Measurements from ENCODE around the gene PPP1R12C. TPM values are rescaled to one million over a fixed set of nuclear protein-coding genes. Genes with fewer than 3 reads are reported as not detected.

The PPP1R12C gene
- total RNA-seq, 1 experiment from 2014 or later: 110 TPM

GRCh38 chr19:55089342-55089944 is 28.0 kb downstream of the PPP1R12C start:
- peaks cover 7% of the 10 kb centered on the region; the same call in 1 of the 2 replicates for H3K36me3 ChIP-seq (ENCODE audit: low read depth)
- no peaks in the 10 kb centered on the region for H3K27me3 ChIP-seq (ENCODE audit: insufficient read depth, low read depth)
- no peaks in the 10 kb centered on the region for H3K4me1 ChIP-seq (replicated peaks; ENCODE audit: insufficient read depth)
- DNase-seq: peak in 1 of 2 experiments; percentile 28
- no peaks in the 10 kb centered on the region for H3K9me2 ChIP-seq (ENCODE audit: insufficient read depth)
- H3K4me2 ChIP-seq: no peak overlapping the region
- no peak for TF ChIP-seq EZH2 (IDR thresholded peaks at IDR 0.05; ENCODE audit: low read depth)
- TF ChIP-seq, protein P1, sequence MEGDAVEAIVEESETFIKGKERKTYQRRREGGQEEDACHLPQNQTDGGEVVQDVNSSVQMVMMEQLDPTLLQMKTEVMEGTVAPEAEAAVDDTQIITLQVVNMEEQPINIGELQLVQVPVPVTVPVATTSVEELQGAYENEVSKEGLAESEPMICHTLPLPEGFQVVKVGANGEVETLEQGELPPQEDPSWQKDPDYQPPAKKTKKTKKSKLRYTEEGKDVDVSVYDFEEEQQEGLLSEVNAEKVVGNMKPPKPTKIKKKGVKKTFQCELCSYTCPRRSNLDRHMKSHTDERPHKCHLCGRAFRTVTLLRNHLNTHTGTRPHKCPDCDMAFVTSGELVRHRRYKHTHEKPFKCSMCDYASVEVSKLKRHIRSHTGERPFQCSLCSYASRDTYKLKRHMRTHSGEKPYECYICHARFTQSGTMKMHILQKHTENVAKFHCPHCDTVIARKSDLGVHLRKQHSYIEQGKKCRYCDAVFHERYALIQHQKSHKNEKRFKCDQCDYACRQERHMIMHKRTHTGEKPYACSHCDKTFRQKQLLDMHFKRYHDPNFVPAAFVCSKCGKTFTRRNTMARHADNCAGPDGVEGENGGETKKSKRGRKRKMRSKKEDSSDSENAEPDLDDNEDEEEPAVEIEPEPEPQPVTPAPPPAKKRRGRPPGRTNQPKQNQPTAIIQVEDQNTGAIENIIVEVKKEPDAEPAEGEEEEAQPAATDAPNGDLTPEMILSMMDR (conservative IDR thresholded peaks at IDR 0.05): no peak
- H3K4me3 ChIP-seq: no peak overlapping the region
- ChIA-PET POLR2A (ENCODE audit: unreplicated experiment) (no interaction called here), CTCF (interaction anchor here (0.6 to 1.1 kb wide), 2 partner anchors 29 to 415 kb away, joined by 3 read pairs; no protein-coding TSS in a partner anchor)
- H3F3A ChIP-seq (ENCODE audit: insufficient read depth, low read depth): peaks cover 56% of the 10 kb centered on the region
- H3K9me3 ChIP-seq (ENCODE audit: insufficient read depth, low read depth): no peaks in the 10 kb centered on the region
- H4K20me1 ChIP-seq (ENCODE audit: insufficient read depth): peaks cover 4% of the 10 kb centered on the region
- no peak overlapping the region for H3K27ac ChIP-seq
- H2AFZ ChIP-seq: no peak overlapping the region
- BruUV-seq (replicated peaks): no TSS peak
- no peaks in the 10 kb centered on the region for H3K79me2 ChIP-seq (ENCODE audit: low read depth)
- intact Hi-C loops (cut with micrococcal nuclease; ENCODE audit: unreplicated experiment): no loop called here

- peaks cover 11% of the 10 kb centered on the region for H4K20me1 ChIP-seq (ENCODE audit: insufficient read depth)
- CTCF ChIA-PET: interaction anchor here (0.6 to 1.1 kb wide), 6 partner anchors 29 to 627 kb away, joined by 3 to 8 read pairs (median 4); partner anchors contain the start of gene CDC42EP5
- H3K4me2 ChIP-seq: no peak overlapping the region
- peaks cover 63% of the 10 kb centered on the region for H3F3A ChIP-seq (ENCODE audit: insufficient read depth, low read depth)
- H3K36me3 ChIP-seq (ENCODE audit: low read depth): peaks cover 7% of the 10 kb centered on the region; the same call in 1 of the 2 replicates
- no peaks in the 10 kb centered on the region for H3K79me2 ChIP-seq (ENCODE audit: low read depth)
- no peak for TF ChIP-seq EZH2 (IDR thresholded peaks at IDR 0.05; ENCODE audit: low read depth)
- TF ChIP-seq, protein P1 (conservative IDR thresholded peaks at IDR 0.05): peak; percentile 86
- no TSS peak for BruUV-seq (replicated peaks)
- no peaks in the 10 kb centered on the region for H3K9me3 ChIP-seq (ENCODE audit: insufficient read depth, low read depth)
- no peaks in the 10 kb centered on the region for H3K9me2 ChIP-seq (ENCODE audit: insufficient read depth)
- peak; percentile 35 to 86 for DNase-seq
- H3K27me3 ChIP-seq (ENCODE audit: insufficient read depth, low read depth): no peaks in the 10 kb centered on the region
- H3K4me1 ChIP-seq (replicated peaks; ENCODE audit: insufficient read depth): no peaks in the 10 kb centered on the region
- intact Hi-C loops (cut with micrococcal nuclease; ENCODE audit: unreplicated experiment): loop anchor here (1.0 kb wide), 1 partner anchor 72 kb away; no protein-coding TSS in a partner anchor
- POLR2A ChIA-PET (ENCODE audit: unreplicated experiment): interaction anchor here (0.6 kb wide), 1 partner anchor 33 kb away, joined by 3 read pairs; no protein-coding TSS in a partner anchor
- no peak overlapping the region for H2AFZ ChIP-seq
- peak overlapping the region; percentile 18; the same call in 1 of the 2 replicates for H3K27ac ChIP-seq
- H3K4me3 ChIP-seq: no peak overlapping the region
Measured at GRCh38 chr19:55088543-55089341, 28.7 kb downstream of the PPP1R12C start.

DNA sequence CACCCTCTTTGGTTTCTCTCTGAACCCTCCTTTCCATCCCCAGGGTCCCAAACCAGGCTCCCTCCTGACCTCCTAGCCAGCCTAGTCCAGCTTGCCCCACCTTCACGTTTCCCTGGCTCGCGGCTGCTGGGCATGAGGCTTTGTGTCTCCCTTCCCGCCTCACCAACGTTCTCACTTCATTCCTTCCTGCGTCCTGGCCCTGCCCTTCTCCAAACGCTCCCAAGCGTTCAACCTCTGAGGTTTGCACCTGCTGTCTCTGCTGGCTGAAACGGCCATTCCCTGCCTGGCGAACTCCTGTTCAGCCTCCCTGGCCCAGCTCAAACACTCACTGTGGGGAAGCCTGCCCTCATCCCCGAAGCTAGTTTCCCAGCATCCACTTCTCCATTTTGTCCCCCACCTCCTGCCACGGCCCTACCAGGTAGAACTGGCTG is 29.4 kb downstream of the PPP1R12C start:
- peaks cover 12% of the 10 kb centered on the region for H4K20me1 ChIP-seq (ENCODE audit: insufficient read depth)
- DNase-seq: no peak
- H3K4me1 ChIP-seq (replicated peaks; ENCODE audit: insufficient read depth): no peaks in the 10 kb centered on the region
- ChIA-PET POLR2A (ENCODE audit: unreplicated experiment) (interaction anchor here (0.6 kb wide), 1 partner anchor 34 kb away, joined by 3 read pairs; no protein-coding TSS in a partner anchor), CTCF (interaction anchor here (0.6 kb wide), 2 partner anchors 615 to 626 kb away, joined by 4 to 5 read pairs; partner anchors contain the start of gene CDC42EP5)
- H3K4me2 ChIP-seq: no peak overlapping the region
- H3K4me3 ChIP-seq: no peak overlapping the region
- no peaks in the 10 kb centered on the region for H3K79me2 ChIP-seq (ENCODE audit: low read depth)
- peaks cover 7% of the 10 kb centered on the region; the same call in 1 of the 2 replicates for H3K36me3 ChIP-seq (ENCODE audit: low read depth)
- H3F3A ChIP-seq (ENCODE audit: insufficient read depth, low read depth): peaks cover 66% of the 10 kb centered on the region
- no peaks in the 10 kb centered on the region for H3K27me3 ChIP-seq (ENCODE audit: insufficient read depth, low read depth)
- peak overlapping the region; percentile 18; the same call in 1 of the 2 replicates for H3K27ac ChIP-seq
- no peaks in the 10 kb centered on the region for H3K9me2 ChIP-seq (ENCODE audit: insufficient read depth)
- H2AFZ ChIP-seq: no peak overlapping the region
- no peaks in the 10 kb centered on the region for H3K9me3 ChIP-seq (ENCODE audit: insufficient read depth, low read depth)
- intact Hi-C loops (cut with micrococcal nuclease; ENCODE audit: unreplicated experiment): loop anchor here (1.0 kb wide), 1 partner anchor 72 kb away; no protein-coding TSS in a partner anchor
- no peak for TF ChIP-seq EZH2 (IDR thresholded peaks at IDR 0.05; ENCODE audit: low read depth)
- TF ChIP-seq, protein P1 (conservative IDR thresholded peaks at IDR 0.05): no peak
- BruUV-seq (replicated peaks): no TSS peak

All from PC-9 (cell line).